LNCAP (cell line): ENCODE data around the gene WDR37.

Source experiments
- CTCF ChIP-seq: fragments of 450-650 bp; IDR thresholded peaks from 2 replicates; pipeline ENCODE4 v1.5.1; 2017; ENCODE audit warnings: mild to moderate bottlenecking

Gene WDR37, protein sequence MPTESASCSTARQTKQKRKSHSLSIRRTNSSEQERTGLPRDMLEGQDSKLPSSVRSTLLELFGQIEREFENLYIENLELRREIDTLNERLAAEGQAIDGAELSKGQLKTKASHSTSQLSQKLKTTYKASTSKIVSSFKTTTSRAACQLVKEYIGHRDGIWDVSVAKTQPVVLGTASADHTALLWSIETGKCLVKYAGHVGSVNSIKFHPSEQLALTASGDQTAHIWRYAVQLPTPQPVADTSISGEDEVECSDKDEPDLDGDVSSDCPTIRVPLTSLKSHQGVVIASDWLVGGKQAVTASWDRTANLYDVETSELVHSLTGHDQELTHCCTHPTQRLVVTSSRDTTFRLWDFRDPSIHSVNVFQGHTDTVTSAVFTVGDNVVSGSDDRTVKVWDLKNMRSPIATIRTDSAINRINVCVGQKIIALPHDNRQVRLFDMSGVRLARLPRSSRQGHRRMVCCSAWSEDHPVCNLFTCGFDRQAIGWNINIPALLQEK

GRCh38 chr10:1056326-1057105 lies at the start of gene WDR37:
TSS of gene WDR37 (plus strand) at chr10:1056385. CDS start at chr10:1072156, 15,771 bp downstream.
- TF ChIP-seq CTCF, result no peak

DNA sequence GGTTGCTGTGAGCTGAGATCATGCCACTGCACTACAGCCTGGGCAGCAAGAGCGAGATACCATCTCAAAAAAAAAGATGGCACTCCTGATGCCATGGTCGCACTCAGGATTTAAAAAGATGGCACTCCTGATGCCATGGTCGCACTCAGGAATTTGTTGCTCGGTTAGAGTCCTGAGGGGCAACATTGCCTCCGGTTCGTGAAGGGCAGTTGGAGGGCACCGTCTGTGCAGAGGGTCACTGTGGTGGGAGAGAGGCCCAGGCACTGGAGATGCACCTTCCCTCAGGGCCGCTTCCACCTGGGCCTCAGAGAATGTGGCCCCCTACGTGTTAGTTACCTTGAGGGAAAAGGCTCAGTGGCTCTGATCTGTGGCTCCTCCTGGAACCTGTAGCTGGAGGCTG lies 49.6 kb upstream of the WDR37 start:
- TF ChIP-seq CTCF, result no peak

DNA sequence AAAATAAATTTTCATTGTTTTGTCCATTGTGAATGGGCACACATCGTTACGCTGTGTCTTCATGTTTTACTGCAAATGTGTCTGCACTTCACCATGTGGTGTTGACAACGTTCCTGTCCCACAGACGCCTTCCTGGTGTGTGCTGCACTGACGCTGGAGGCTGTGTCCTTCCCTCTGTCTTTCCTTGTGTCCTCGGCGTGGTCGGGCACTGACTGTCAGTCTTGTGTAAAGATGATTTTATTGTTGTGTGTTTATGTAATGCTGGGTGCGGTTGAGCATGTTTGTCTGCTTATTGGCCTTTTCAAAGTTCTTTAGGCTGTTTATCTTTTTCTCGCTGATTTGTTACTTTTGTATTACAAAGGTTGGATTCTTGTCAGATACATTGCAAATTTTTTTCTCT lies 48.6 kb upstream of the WDR37 start:
- TF ChIP-seq CTCF, result no peak

DNA sequence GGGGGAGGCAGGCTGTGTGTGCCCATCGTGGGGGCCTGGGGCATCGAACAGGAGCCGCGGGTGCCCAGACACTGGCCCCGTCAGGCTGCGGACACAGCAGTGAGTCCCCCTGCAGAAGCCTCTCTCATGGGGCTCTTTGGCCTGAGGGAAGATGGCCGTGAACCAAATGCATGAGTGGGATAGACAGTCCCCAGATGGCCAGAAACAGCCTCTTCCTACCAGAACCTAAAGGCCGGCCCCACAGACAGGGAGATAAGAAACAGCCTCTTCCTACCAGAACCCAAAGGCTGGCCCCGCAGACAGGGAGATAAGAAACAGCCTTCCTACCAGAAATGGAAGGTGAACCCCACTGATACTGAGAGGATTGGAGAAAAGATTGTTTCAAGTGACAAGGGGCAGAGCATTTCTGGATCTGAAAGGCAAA lies 47.1 kb upstream of the WDR37 start:
- TF ChIP-seq CTCF, result no peak

- no peak for TF ChIP-seq CTCF
These were observed 45.5 kb upstream of the WDR37 start for GRCh38 chr10:1010703-1011102.

GRCh38 chr10:1011696-1012095 lies 44.5 kb upstream of the WDR37 start:
- TF ChIP-seq CTCF, result no peak

GRCh38 chr10:1015688-1016087 lies 40.5 kb upstream of the WDR37 start:
- TF ChIP-seq CTCF, result no peak
